Measurements from ENCODE around the gene PAPSS1. TPM values are rescaled to one million over a fixed set of nuclear protein-coding genes. Genes with fewer than 3 reads are reported as not detected.

PAPSS1 gene
- total and polyA plus RNA-seq, 2 of the 8 experiments (the other 6 are each of a cell fraction or from before 2014, with no cell fraction given), result 79.2 to 98.5 TPM

DNA sequence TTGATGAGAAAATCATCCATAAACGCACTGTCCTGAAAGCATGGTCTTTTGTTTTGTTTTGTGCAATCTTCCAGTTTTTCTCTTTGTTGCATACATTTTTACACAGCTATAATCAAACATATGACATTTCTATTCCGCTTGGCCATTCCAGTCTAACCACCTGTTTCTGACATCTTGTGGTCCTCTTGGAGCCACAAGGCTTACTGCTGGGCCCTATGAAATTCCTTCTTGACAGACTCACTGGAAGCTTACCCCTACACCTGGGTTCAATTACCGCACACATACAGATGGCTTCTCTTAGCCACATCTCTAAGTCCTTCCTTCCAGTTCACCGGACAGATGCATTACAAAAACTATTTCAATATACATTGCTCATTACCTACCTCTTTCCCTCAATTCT lies 72.4 kb downstream of the PAPSS1 start (continued):
- no peak for TF ChIP-seq PHF8 (conservative IDR thresholded peaks at IDR 0.05; ENCODE audit: low read depth, low read length)
- TF ChIP-seq SP2 (IDR thresholded peaks at IDR 0.05; ENCODE audit: low read length), result no peak
- no peak for TF ChIP-seq TCF12 (IDR thresholded peaks at IDR 0.05; ENCODE audit: low read depth, low read length)
- TF ChIP-seq HDAC2 (IDR thresholded peaks at IDR 0.05; ENCODE audit: borderline replicate concordance in 1 of 2, low read depth in 2 of 2, low read length in 2 of 2), result no peak

All from H1 (cell line).